ENCODE measurements around the gene SULT1A2. TPM values are rescaled to one million over a fixed set of nuclear protein-coding genes. Genes with fewer than 3 reads are reported as not detected.
"Not testable (repeated sequence)": the region's sequence is repeated elsewhere in the genome, so short reads cannot be mapped to it uniquely, and the experiment has no call there.

SULT1A2 gene
- total and polyA plus RNA-seq, 3 experiments from 2014 or later, result 0.29 to 0.46 TPM; not detected in 1

DNA sequence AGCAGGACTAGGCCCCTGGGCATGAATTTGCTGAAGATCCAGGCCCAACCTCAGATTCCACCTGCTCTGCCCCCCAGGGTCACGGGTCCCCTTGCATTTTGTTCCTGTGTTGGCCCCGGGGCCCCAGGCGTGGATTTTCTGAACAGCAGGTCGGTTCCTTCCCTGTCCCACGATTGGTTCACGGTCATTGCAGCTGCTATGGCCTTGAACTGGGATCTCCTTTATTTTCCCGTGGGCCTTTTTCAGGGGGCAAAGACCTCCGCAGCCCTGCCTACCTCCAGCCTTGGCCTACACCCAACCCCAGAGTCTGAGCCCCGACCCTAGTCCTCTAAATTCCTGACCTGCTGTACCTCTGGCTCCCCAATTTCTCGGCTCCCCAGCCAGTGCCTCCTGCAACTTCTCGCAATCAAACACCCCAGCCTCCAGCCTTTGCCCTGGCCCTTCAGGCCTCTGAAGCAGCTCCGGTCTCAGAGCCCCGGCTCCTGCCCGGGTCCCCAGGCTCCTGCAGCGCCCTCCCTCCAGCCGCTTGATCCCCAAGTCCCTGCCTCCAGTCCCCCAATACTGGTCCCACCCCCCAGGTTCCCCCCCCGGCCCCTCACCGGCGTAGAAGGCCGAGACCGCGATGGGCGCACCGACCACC lies 25.8 kb upstream of the SULT1A2 start:
- H3K27ac ChIP-seq (ENCODE audit: low read depth, low read length); H3K36me3 ChIP-seq (ENCODE audit: insufficient read depth, low read length); H3K9me3 Mint-ChIP-seq; H3K27me3 Mint-ChIP-seq; H3K27me3 ChIP-seq (ENCODE audit: insufficient read depth, low read length, poor library complexity, severe bottlenecking); DNase-seq; H3K9me3 ChIP-seq (ENCODE audit: low read length); H3K4me1 ChIP-seq (ENCODE audit: insufficient read depth, low read length): not testable (repeated sequence)
- H3K4me1 Mint-ChIP-seq, result peaks cover 13 to 24% (median 13%) of the 10 kb centered on the region in 3 donors
- H3K4me3 Mint-ChIP-seq, result peak overlapping the region; percentile 82 to 89 (median 85)
- H3K4me3 ChIP-seq (ENCODE audit: low read length), result peak overlapping the region; percentile 54
- H3K36me3 Mint-ChIP-seq, result peaks cover 0 to 19% (median 6%) of the 10 kb centered on the region in 3 donors
- POLR2A ChIA-PET, result interaction anchor here (1.0 kb wide), 1 partner anchor 130 kb away, joined by 4 read pairs; the partner anchor contains the start of gene CLN3
- CTCF ChIA-PET, result interaction anchor here (0.7 kb wide), 1 partner anchor 29 kb away, joined by 3 read pairs; no protein-coding TSS in a partner anchor
- H3K27ac Mint-ChIP-seq, result peak overlapping the region; percentile 51 to 89 (median 63)

- peak overlapping the region in 7 of 8 donors; percentile 1 to 74 (median 65) for H3K27ac Mint-ChIP-seq
- H3K27me3 Mint-ChIP-seq, result peaks cover 0 to 2% of the 10 kb centered on the region in 2 donors
- H3K4me3 ChIP-seq (ENCODE audit: low read length), result no peak overlapping the region
- H3K9me3 Mint-ChIP-seq, result no peaks in the 10 kb centered on the region
- H3K27me3 ChIP-seq (ENCODE audit: insufficient read depth, low read length, poor library complexity, severe bottlenecking), result no peaks in the 10 kb centered on the region
- H3K9me3 ChIP-seq (ENCODE audit: low read length), result no peaks in the 10 kb centered on the region
- H3K36me3 Mint-ChIP-seq, result peaks cover 0 to 23% (median 6%) of the 10 kb centered on the region in 3 donors
- no peak for DNase-seq
- H3K4me3 Mint-ChIP-seq, result peak overlapping the region; percentile 82 to 89 (median 85)
- ChIA-PET CTCF (no interaction called here), POLR2A (no interaction called here)
- peaks cover 13 to 24% (median 13%) of the 10 kb centered on the region in 3 donors for H3K4me1 Mint-ChIP-seq
- no peak overlapping the region for H3K27ac ChIP-seq (ENCODE audit: low read depth, low read length)
- no peaks in the 10 kb centered on the region for H3K4me1 ChIP-seq (ENCODE audit: insufficient read depth, low read length)
- no peaks in the 10 kb centered on the region for H3K36me3 ChIP-seq (ENCODE audit: insufficient read depth, low read length)
Measured at GRCh38 chr16:28621481-28622155, 24.8 kb upstream of the SULT1A2 start.

DNA sequence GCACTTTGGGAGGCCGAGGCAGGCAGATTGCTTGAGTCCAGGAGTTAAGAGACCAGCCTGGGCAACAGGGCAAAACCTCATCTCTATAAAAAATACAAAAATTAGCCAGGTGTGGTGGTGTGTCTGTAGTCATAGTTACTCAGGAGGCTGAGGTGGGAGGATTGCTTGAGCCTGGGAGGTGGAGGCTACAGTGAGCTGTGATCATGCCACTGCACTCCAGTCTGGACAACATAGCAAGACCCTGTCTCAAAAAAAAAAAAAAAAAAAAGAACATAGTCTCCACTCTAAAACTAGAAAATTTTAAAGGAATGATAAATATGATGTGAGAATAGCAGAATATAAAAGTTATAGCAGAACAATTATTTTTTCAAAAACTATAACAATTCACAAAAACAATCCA lies 23.5 kb upstream of the SULT1A2 start:
- H3K27me3 ChIP-seq (ENCODE audit: insufficient read depth, low read length, poor library complexity, severe bottlenecking); H3K9me3 ChIP-seq (ENCODE audit: low read length); H3K36me3 ChIP-seq (ENCODE audit: insufficient read depth, low read length); H3K4me3 ChIP-seq (ENCODE audit: low read length); H3K27me3 Mint-ChIP-seq; DNase-seq; CTCF ChIA-PET; H3K4me1 ChIP-seq (ENCODE audit: insufficient read depth, low read length); H3K9me3 Mint-ChIP-seq; H3K27ac ChIP-seq (ENCODE audit: low read depth, low read length); H3K4me3 Mint-ChIP-seq: not testable (repeated sequence)
- peaks cover 13 to 27% (median 13%) of the 10 kb centered on the region in 3 donors for H3K4me1 Mint-ChIP-seq
- H3K36me3 Mint-ChIP-seq, result peaks cover 0 to 24% (median 6%) of the 10 kb centered on the region in 3 donors
- peak overlapping the region in 2 of 8 donors; percentile 7 to 57 for H3K27ac Mint-ChIP-seq
- POLR2A ChIA-PET, result interaction anchor here (0.5 kb wide), 1 partner anchor 192 kb away, joined by 5 read pairs; no protein-coding TSS in a partner anchor

- Histone ChIP-seq H3K9me3 (ENCODE audit: low read length) (no peaks in the 10 kb centered on the region), H3K27ac (ENCODE audit: low read depth, low read length) (no peak overlapping the region), H3K27me3 (ENCODE audit: insufficient read depth, low read length, poor library complexity, severe bottlenecking) (no peaks in the 10 kb centered on the region), H3K36me3 (ENCODE audit: insufficient read depth, low read length) (no peaks in the 10 kb centered on the region), H3K4me3 (ENCODE audit: low read length) (no peak overlapping the region), H3K4me1 (ENCODE audit: insufficient read depth, low read length) (no peaks in the 10 kb centered on the region)
- Mint-ChIP-seq H3K4me1 (peaks cover 9 to 17% (median 11%) of the 10 kb centered on the region in 3 donors), H3K9me3 (no peaks in the 10 kb centered on the region), H3K36me3 (peaks cover 0 to 24% (median 6%) of the 10 kb centered on the region in 3 donors), H3K27ac (no peak overlapping the region), H3K4me3 (no peak overlapping the region), H3K27me3 (no peaks in the 10 kb centered on the region)
- ChIA-PET POLR2A (interaction anchor here (0.5 to 0.6 kb wide), 2 partner anchors 127 to 404 kb away, joined by 4 read pairs; no protein-coding TSS in a partner anchor), CTCF (no interaction called here)
- no peak for DNase-seq
Measured at GRCh38 chr16:28617874-28618273, 21.0 kb upstream of the SULT1A2 start.

- ChIA-PET CTCF (interaction anchor here (1.1 to 1.5 kb wide), 2 partner anchors 19 to 339 kb away, joined by 3 to 5 read pairs; partner anchors contain the start of gene SULT1A2), POLR2A (no interaction called here)
- Mint-ChIP-seq H3K27ac (no peak overlapping the region), H3K27me3 (no peaks in the 10 kb centered on the region), H3K4me1 (peaks cover 2 to 5% (median 2%) of the 10 kb centered on the region in 3 donors), H3K9me3 (no peaks in the 10 kb centered on the region), H3K36me3 (peaks cover 0 to 24% (median 6%) of the 10 kb centered on the region in 3 donors), H3K4me3 (no peak overlapping the region)
- Histone ChIP-seq H3K27ac (ENCODE audit: low read depth, low read length) (no peak overlapping the region), H3K4me3 (ENCODE audit: low read length) (no peak overlapping the region), H3K27me3 (ENCODE audit: insufficient read depth, low read length, poor library complexity, severe bottlenecking) (no peaks in the 10 kb centered on the region), H3K36me3 (ENCODE audit: insufficient read depth, low read length) (no peaks in the 10 kb centered on the region), H3K4me1 (ENCODE audit: insufficient read depth, low read length) (no peaks in the 10 kb centered on the region), H3K9me3 (ENCODE audit: low read length) (no peaks in the 10 kb centered on the region)
- DNase-seq, result no peak
Measured at GRCh38 chr16:28616636-28617035, 19.8 kb upstream of the SULT1A2 start.

DNA sequence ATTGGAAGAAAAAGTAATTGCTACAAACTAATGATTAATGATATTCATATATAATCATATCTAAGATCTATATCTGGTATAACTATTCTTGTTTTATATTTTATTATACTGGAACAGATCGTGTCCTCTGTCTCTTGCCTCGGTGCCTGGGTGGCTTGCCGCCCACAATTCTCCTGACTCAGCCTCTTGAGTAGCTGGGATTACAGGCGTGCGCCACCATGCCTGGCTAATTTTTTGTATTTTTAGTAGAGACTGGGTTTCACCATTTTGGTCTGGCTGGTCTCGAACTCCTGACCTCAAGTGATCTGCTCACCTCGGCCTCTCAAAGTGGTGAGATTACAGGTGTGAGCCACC lies 19.4 kb upstream of the SULT1A2 start:
- H3K4me3 Mint-ChIP-seq; H3K4me1 Mint-ChIP-seq; DNase-seq; H3K27ac ChIP-seq (ENCODE audit: low read depth, low read length); H3K4me1 ChIP-seq (ENCODE audit: insufficient read depth, low read length); H3K36me3 ChIP-seq (ENCODE audit: insufficient read depth, low read length); H3K9me3 Mint-ChIP-seq; H3K27me3 ChIP-seq (ENCODE audit: insufficient read depth, low read length, poor library complexity, severe bottlenecking); POLR2A ChIA-PET; H3K27ac Mint-ChIP-seq; H3K4me3 ChIP-seq (ENCODE audit: low read length); H3K9me3 ChIP-seq (ENCODE audit: low read length); H3K27me3 Mint-ChIP-seq: not testable (repeated sequence)
- CTCF ChIA-PET, result interaction anchor here (1.1 to 1.5 kb wide), 2 partner anchors 19 to 339 kb away, joined by 3 to 5 read pairs; partner anchors contain the start of gene SULT1A2
- peaks cover 0 to 24% (median 6%) of the 10 kb centered on the region in 3 donors for H3K36me3 Mint-ChIP-seq

DNA sequence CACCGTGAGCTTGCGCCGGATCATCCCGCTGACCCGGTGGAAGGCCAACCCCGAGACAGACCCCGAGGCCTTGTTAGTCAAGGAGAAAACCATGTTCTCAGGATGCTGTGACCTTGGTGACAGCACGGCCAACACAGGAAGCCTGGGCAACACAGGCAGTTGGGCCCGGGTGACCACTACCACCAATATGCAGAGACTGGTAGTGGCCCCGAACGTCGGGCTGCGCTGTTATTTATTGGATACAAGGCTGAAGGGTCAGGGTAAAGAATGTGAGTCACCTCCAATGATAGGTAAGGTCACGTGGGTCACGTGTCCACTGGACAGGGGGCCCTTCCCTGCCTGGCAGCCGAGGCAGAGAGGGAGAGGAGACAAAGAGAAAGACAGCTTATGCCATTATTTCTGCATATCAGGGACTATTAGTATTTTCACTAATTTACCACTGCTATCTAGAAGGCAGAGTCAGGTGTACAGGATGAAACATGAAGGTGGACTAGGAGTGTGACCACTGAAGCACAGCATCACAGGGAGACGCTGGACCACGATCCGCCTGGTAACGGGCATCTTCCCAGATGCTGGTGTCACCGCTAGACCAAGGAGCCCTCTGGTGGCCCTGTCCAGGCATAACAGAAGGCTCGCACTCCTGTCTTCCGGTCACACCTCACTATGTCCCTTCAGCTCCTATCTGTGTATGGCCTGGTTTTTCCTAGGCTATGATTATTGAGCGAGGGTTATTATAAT lies 18.8 kb upstream of the SULT1A2 start:
- H3K36me3 ChIP-seq (ENCODE audit: insufficient read depth, low read length); H3K9me3 ChIP-seq (ENCODE audit: low read length); H3K4me1 Mint-ChIP-seq; H3K4me1 ChIP-seq (ENCODE audit: insufficient read depth, low read length); H3K27me3 Mint-ChIP-seq; POLR2A ChIA-PET; DNase-seq; H3K9me3 Mint-ChIP-seq; H3K4me3 ChIP-seq (ENCODE audit: low read length); H3K27ac ChIP-seq (ENCODE audit: low read depth, low read length); H3K27me3 ChIP-seq (ENCODE audit: insufficient read depth, low read length, poor library complexity, severe bottlenecking): not testable (repeated sequence)
- H3K4me3 Mint-ChIP-seq, result peak overlapping the region in 1 of 7 donors; percentile 45
- CTCF ChIA-PET, result interaction anchor here (1.1 to 1.5 kb wide), 2 partner anchors 18 to 338 kb away, joined by 3 to 5 read pairs; partner anchors contain the start of gene SULT1A2
- peaks cover 0 to 21% (median 6%) of the 10 kb centered on the region in 3 donors for H3K36me3 Mint-ChIP-seq
- H3K27ac Mint-ChIP-seq, result peak overlapping the region in 3 of 8 donors; percentile 29 to 56 (median 45)

DNA sequence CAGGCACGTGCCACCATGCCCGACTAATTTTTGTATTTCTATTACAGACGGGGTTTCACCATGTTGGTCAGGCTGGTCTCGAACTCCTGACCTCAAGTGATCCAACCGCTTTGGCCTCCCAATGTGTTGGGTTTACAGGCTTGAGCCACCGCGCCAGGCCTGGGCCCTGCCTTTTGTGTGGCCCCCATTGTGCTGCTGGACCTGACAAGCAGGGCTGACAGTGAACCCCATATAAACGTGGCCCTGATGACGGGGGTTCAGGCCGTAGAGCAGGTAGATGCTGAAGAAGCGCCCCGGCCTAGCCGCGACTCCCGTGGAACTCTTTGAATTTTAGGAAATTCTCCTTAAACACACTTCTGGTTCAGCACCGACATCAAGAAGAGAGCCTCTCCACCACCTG lies 17.7 kb upstream of the SULT1A2 start:
- H3K36me3 ChIP-seq (ENCODE audit: insufficient read depth, low read length); POLR2A ChIA-PET; H3K27me3 Mint-ChIP-seq; H3K9me3 Mint-ChIP-seq; DNase-seq; CTCF ChIA-PET; H3K4me3 Mint-ChIP-seq; H3K9me3 ChIP-seq (ENCODE audit: low read length); H3K4me3 ChIP-seq (ENCODE audit: low read length); H3K4me1 Mint-ChIP-seq; H3K27me3 ChIP-seq (ENCODE audit: insufficient read depth, low read length, poor library complexity, severe bottlenecking); H3K4me1 ChIP-seq (ENCODE audit: insufficient read depth, low read length); H3K27ac ChIP-seq (ENCODE audit: low read depth, low read length); H3K27ac Mint-ChIP-seq: not testable (repeated sequence)
- peaks cover 0 to 18% (median 4%) of the 10 kb centered on the region in 3 donors for H3K36me3 Mint-ChIP-seq
